GM23338 (cell line): ENCODE results near the gene FOXM1. TPM values are rescaled to one million over a fixed set of nuclear protein-coding genes. Genes with fewer than 3 reads are reported as not detected.

ENCODE experiments used
- ATAC-seq: fragments of 200-7000 bp; cut with Tn5 transposase; 3 replicates; pipeline ENCODE4 v1.9.1; 2020
- DNase-seq: peaks from one replicate; pipeline ENCODE4 v3.0.0-alpha.2; 2015; ENCODE audit warnings: low spot score
- H2AFZ ChIP-seq: fragments of 200-600 bp; sonication (generic); 2 replicates; pipeline ENCODE4 v1.8.0; 2016; ENCODE audit warnings: antibody characterized with exemption, mild to moderate bottlenecking, moderate library complexity
- H3F3A ChIP-seq: fragments of 200-600 bp; sonication (generic); replicated peaks from 2 replicates; pipeline ENCODE4 v1.8.0; 2017; ENCODE audit warnings: antibody characterized with exemption, mixed run types, low read depth
- H3K27ac ChIP-seq: fragments of 200-600 bp; sonication (generic); 2 replicates; pipeline ENCODE4 v1.6.1; 2016; ENCODE audit warnings: low read depth
- H3K27me3 ChIP-seq: fragments of 200-600 bp; sonication (generic); 2 replicates; pipeline ENCODE4 v1.8.0; 2016; ENCODE audit warnings: mild to moderate bottlenecking, mixed run types, moderate library complexity; ENCODE audit not compliant: insufficient read depth
- H3K36me3 ChIP-seq: fragments of 200-600 bp; sonication (generic); 2 replicates; pipeline ENCODE4 v1.8.0; 2016; ENCODE audit warnings: mild to moderate bottlenecking; ENCODE audit not compliant: insufficient read depth
- H3K4me1 ChIP-seq: fragments of 200-600 bp; sonication (generic); 2 replicates; pipeline ENCODE4 v1.8.0; 2016; ENCODE audit warnings: mild to moderate bottlenecking, moderate library complexity; ENCODE audit not compliant: insufficient read depth
- H3K4me2 ChIP-seq: fragments of 200-600 bp; sonication (generic); 2 replicates; pipeline ENCODE4 v1.7.1; 2017; ENCODE audit warnings: mixed run types
- H3K4me3 ChIP-seq: fragments of 200-600 bp; sonication (generic); 2 replicates; pipeline ENCODE4 v1.6.1; 2016; ENCODE audit warnings: mixed run types
- H3K79me2 ChIP-seq: fragments of 200-600 bp; sonication (generic); replicated peaks from 2 replicates; pipeline ENCODE4 v1.8.0; 2017; ENCODE audit warnings: mild to moderate bottlenecking; ENCODE audit not compliant: insufficient read depth
- H3K9me2 ChIP-seq: fragments of 200-600 bp; sonication (generic); 2 replicates; pipeline ENCODE4 v1.8.0; 2017; ENCODE audit not compliant: insufficient read depth
- H4K20me1 ChIP-seq: fragments of 200-600 bp; sonication (generic); replicated peaks from 2 replicates; pipeline ENCODE4 v1.8.0; 2017; ENCODE audit warnings: mild to moderate bottlenecking; ENCODE audit not compliant: insufficient read depth
- H3K27ac Mint-ChIP-seq: 2 replicates; pipeline ENCODE4 v1.8.0; 2020; ENCODE audit warnings: inconsistent platforms, mild to moderate bottlenecking, moderate library complexity, mixed read lengths
- H3K27me3 Mint-ChIP-seq: 3 replicates; pipeline ENCODE4 v1.8.0; 2022; ENCODE audit warnings: low read depth, mild to moderate bottlenecking, moderate library complexity, mixed read lengths, inconsistent platforms; ENCODE audit not compliant: insufficient read depth, poor library complexity
- H3K36me3 Mint-ChIP-seq: 3 replicates; pipeline ENCODE4 v1.8.0; 2021; ENCODE audit warnings: low read depth, mild to moderate bottlenecking, inconsistent platforms, moderate library complexity, mixed read lengths
- H3K4me1 Mint-ChIP-seq: 3 replicates; pipeline ENCODE4 v1.8.0; 2020; ENCODE audit warnings: mild to moderate bottlenecking, inconsistent platforms, mixed read lengths
- H3K4me3 Mint-ChIP-seq: 3 replicates; pipeline ENCODE4 v1.8.0; 2021; ENCODE audit warnings: moderate library complexity, mild to moderate bottlenecking, inconsistent platforms, mixed read lengths
- H3K9me3 Mint-ChIP-seq: 3 replicates; pipeline ENCODE4 v1.8.0; 2020; ENCODE audit warnings: moderate library complexity, mild to moderate bottlenecking, inconsistent platforms, mixed read lengths
- EZH2phosphoT487 ChIP-seq: fragments of 200-600 bp; sonication (generic); IDR thresholded peaks from one replicate; pipeline ENCODE4 v1.8.1; 2018; ENCODE audit warnings: antibody characterized with exemption; ENCODE audit not compliant: unreplicated experiment
- NANOG ChIP-seq: IDR thresholded peaks from 2 replicates; pipeline ENCODE4 v1.6.1; 2016; ENCODE audit warnings: antibody characterized with exemption, borderline replicate concordance
- POLR2AphosphoS5 ChIP-seq: IDR thresholded peaks from 2 replicates; pipeline ENCODE4 v1.6.1; 2016; ENCODE audit warnings: antibody characterized with exemption, low read depth
- ZNF331 ChIP-seq: fragments of 250-450 bp; sonication (Bioruptor Pico); IDR thresholded peaks from 2 replicates; pipeline ENCODE4 v1.5.0; 2020; ENCODE audit warnings: low read depth, mild to moderate bottlenecking, moderate library complexity
- polyA plus RNA-seq: library from polyadenylated mRNA; unstranded; fragments of >200 nt; fragmentation: Nextera tagmentation; extraction: Ambion mirVana; gene quantifications from 2 replicates; pipeline ENCODE4 v1.2.1, GENCODE V29; 2016
- total RNA-seq: library from RNA; depleted of rRNA; stranded (reverse); fragments of >200 nt; shearing (Covaris generic); gene quantifications from 2 replicates; pipeline ENCODE4 v1.2.3, GENCODE V29; 2014
- TF ChIP-seq, protein P1 (sequence below): fragments of 250-450 bp; sonication (Bioruptor Pico); IDR thresholded peaks from 2 replicates; pipeline ENCODE4 v1.5.0; 2020; ENCODE audit warnings: mild to moderate bottlenecking, moderate library complexity
- TF ChIP-seq, protein P2 (sequence below): IDR thresholded peaks from 2 replicates; pipeline ENCODE4 v1.6.1; 2016; ENCODE audit warnings: antibody characterized with exemption

The FOXM1 gene
- total and polyA plus RNA-seq, 2 experiments from 2014 or later: 31.0 to 98.1 TPM

DNA sequence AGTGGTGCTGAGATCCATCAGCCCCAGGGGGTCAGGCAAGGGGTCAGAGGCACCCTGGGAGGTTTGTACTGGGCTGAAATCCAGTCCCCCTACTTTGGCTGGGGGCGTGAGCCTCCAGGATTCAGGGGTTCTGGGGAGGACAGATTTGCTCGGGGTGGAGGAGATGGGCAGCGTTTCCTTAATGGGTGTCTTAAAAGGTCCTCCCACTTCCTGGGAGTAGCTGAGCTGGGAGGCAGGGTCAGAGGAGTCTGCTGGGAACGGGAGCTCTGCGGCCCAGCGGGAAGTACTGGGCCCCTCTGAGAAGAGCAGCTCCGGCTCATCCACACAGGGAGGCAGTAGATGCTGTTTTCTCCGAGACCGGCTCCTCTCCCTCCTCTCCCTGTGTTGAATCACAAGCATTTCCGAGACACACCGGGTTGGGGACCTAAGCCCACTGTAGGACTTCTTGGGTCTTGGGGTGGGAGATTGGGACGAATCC, 18.0 kb downstream of the FOXM1 start (continued):
- TF ChIP-seq, protein P1, sequence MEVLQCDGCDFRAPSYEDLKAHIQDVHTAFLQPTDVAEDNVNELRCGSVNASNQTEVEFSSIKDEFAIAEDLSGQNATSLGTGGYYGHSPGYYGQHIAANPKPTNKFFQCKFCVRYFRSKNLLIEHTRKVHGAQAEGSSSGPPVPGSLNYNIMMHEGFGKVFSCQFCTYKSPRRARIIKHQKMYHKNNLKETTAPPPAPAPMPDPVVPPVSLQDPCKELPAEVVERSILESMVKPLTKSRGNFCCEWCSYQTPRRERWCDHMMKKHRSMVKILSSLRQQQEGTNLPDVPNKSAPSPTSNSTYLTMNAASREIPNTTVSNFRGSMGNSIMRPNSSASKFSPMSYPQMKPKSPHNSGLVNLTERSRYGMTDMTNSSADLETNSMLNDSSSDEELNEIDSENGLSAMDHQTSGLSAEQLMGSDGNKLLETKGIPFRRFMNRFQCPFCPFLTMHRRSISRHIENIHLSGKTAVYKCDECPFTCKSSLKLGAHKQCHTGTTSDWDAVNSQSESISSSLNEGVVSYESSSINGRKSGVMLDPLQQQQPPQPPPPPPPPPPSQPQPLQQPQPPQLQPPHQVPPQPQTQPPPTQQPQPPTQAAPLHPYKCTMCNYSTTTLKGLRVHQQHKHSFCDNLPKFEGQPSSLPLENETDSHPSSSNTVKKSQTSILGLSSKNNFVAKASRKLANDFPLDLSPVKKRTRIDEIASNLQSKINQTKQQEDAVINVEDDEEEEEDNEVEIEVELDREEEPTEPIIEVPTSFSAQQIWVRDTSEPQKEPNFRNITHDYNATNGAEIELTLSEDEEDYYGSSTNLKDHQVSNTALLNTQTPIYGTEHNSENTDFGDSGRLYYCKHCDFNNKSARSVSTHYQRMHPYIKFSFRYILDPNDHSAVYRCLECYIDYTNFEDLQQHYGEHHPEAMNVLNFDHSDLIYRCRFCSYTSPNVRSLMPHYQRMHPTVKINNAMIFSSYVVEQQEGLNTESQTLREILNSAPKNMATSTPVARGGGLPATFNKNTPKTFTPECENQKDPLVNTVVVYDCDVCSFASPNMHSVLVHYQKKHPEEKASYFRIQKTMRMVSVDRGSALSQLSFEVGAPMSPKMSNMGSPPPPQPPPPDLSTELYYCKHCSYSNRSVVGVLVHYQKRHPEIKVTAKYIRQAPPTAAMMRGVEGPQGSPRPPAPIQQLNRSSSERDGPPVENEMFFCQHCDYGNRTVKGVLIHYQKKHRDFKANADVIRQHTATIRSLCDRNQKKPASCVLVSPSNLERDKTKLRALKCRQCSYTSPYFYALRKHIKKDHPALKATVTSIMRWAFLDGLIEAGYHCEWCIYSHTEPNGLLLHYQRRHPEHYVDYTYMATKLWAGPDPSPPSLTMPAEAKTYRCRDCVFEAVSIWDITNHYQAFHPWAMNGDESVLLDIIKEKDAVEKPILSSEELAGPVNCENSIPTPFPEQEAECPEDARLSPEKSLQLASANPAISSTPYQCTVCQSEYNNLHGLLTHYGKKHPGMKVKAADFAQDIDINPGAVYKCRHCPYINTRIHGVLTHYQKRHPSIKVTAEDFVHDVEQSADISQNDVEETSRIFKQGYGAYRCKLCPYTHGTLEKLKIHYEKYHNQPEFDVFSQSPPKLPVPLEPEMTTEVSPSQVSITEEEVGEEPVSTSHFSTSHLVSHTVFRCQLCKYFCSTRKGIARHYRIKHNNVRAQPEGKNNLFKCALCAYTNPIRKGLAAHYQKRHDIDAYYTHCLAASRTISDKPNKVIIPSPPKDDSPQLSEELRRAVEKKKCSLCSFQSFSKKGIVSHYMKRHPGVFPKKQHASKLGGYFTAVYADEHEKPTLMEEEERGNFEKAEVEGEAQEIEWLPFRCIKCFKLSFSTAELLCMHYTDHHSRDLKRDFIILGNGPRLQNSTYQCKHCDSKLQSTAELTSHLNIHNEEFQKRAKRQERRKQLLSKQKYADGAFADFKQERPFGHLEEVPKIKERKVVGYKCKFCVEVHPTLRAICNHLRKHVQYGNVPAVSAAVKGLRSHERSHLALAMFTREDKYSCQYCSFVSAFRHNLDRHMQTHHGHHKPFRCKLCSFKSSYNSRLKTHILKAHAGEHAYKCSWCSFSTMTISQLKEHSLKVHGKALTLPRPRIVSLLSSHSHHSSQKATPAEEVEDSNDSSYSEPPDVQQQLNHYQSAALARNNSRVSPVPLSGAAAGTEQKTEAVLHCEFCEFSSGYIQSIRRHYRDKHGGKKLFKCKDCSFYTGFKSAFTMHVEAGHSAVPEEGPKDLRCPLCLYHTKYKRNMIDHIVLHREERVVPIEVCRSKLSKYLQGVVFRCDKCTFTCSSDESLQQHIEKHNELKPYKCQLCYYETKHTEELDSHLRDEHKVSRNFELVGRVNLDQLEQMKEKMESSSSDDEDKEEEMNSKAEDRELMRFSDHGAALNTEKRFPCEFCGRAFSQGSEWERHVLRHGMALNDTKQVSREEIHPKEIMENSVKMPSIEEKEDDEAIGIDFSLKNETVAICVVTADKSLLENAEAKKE: no peak
- TF ChIP-seq NANOG: no peak
- TF ChIP-seq POLR2AphosphoS5: no peak; the same call in 1 of the 2 replicates
- TF ChIP-seq, protein P2, sequence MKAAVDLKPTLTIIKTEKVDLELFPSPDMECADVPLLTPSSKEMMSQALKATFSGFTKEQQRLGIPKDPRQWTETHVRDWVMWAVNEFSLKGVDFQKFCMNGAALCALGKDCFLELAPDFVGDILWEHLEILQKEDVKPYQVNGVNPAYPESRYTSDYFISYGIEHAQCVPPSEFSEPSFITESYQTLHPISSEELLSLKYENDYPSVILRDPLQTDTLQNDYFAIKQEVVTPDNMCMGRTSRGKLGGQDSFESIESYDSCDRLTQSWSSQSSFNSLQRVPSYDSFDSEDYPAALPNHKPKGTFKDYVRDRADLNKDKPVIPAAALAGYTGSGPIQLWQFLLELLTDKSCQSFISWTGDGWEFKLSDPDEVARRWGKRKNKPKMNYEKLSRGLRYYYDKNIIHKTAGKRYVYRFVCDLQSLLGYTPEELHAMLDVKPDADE: no peak

DNA sequence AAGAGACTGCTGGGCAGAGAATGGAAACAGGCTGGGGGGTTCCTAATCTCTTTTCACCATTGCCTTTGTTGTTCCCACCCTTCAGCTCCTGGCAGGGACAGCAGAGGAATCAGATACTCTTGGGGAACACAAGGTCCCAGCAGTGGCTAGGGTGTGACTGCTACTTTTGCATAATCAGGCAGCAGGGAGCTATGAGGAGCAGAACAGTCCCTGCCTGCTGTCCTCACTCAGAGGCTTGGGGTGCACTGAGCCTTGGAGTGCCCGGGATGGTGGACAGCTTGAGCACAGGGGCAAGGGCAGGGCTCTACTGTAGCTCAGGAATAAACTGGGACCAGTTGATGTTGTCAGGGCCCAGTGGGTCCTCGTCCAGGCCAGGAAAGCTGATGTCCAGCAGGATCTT, 18.6 kb downstream of the FOXM1 start:
- H3K27ac Mint-ChIP-seq: no peak overlapping the region
- peaks cover 51% of the 10 kb centered on the region for H3K36me3 Mint-ChIP-seq
- H3K4me1 Mint-ChIP-seq: peaks cover 18% of the 10 kb centered on the region
- Histone ChIP-seq H3K9me2 (no peaks in the 10 kb centered on the region), H3F3A (0 out of 2 replicates have a peak, but pooled peaks cover 7% of the 10 kb centered on the region), H4K20me1 (peaks cover 9% of the 10 kb centered on the region; the same call in 1 of the 2 replicates), H3K4me2 (no peak overlapping the region), H3K79me2 (no peaks in the 10 kb centered on the region), H3K4me3 (no peak overlapping the region), H3K27me3 (no peaks in the 10 kb centered on the region), H3K36me3 (peaks cover 22% of the 10 kb centered on the region), H3K4me1 (peaks cover 8% of the 10 kb centered on the region; the same call in 1 of the 2 replicates), H2AFZ (no peak overlapping the region), H3K27ac (no peak overlapping the region)
- DNase-seq (no peak), ATAC-seq (no peak)
- peaks cover 26% of the 10 kb centered on the region for H3K27me3 Mint-ChIP-seq
- H3K9me3 Mint-ChIP-seq: no peaks in the 10 kb centered on the region
- no peak for TF ChIP-seq EZH2phosphoT487
- TF ChIP-seq POLR2AphosphoS5: no peak; the same call in 1 of the 2 replicates
- no peak for TF ChIP-seq ZNF331 (CRISPR knock-in tag)
- TF ChIP-seq, protein P2: no peak
- no peak overlapping the region for H3K4me3 Mint-ChIP-seq
